Fibroblast of peridontal ligament (primary cell): Measurements from ENCODE around the gene ISYNA1.
A peak's percentile ranks its signal among the peaks of the same experiment; 100 is the strongest.

ENCODE experiments used
- DNase-seq: peaks from one replicate; pipeline ENCODE4 v3.0.0-alpha.2; 2010; ENCODE audit errors: extremely low read depth

The ISYNA1 gene

GRCh38 chr19:18392417-18392816 is 45.5 kb downstream of the ISYNA1 start:
- DNase-seq, result no peak

GRCh38 chr19:18391509-18392075 is 46.3 kb downstream of the ISYNA1 start:
- no peak for DNase-seq

DNA sequence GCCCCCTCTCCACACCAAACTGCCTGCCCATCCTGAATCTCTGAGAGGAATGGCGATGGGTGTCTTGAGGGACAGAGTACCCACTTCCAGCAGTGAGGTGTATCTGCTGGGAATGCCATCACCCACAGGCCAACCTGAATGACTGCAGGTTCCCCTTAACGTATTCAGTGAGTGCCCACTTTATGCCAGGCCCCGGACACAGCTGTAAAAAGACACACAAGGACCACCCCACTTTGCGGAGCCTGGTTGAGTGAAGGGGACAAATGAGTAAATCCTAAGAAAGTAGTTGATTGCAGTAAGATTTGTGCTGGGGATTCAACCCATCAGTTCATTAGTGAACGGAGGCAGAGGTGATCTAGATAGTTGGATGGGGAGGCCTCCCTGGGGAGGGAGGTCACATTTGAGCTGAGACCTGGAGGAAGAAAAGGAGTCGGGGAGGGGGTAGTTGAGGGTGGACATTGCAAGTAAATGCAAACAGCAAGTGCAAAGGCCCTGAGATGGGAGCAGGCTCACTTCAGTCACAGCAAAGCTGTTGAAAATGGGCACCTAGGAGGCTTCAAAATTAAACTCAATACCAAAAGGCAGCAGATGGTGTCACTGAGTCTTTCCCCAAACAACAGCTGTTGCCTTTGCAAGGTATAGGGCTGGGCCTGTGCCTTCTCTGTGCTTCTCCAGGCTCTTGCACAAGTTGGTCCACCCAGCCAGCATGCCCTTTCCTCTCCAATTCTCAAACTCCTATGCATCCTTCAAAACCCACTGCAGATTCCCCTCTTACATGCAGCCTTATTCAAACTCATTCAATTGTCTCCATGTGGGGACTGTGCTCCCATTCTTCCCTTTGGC is 47.6 kb downstream of the ISYNA1 start:
- DNase-seq, result no peak

- DNase-seq, result no peak
Observed at GRCh38 chr19:18389726-18390064, 48.2 kb downstream of the ISYNA1 start.

DNA sequence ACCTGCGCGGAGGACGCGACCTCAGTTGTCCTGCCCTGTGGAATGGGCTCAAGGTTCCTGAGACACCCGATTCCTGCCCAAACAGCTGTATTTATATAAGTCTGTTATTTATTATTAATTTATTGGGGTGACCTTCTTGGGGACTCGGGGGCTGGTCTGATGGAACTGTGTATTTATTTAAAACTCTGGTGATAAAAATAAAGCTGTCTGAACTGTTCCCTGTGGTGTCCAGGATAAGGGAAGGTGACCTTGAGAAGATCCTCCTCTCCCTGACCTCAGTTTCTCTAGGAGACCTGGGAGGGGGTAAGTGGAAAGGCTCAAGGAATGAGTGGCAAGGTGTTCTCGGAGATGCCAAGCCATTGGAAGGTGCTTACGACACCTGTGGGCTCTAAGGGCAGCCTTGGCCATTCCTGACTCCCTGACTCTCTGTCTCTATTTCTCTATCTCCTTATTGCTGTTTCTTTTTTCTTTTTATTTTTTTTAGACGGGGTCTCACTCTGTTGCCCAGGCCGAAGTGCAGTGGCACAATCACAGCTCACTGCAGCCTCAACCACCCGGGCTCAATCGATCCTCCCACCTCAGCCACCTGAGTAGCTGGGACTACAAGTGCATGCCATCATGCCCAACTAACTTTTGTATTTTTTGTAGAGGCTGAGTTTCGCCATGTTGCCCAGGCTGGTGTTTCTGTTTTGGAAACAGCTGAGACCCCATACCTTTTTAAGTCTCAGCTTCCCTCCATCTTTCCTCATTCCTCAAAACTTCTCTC is 48.8 kb downstream of the ISYNA1 start:
- DNase-seq, result no peak

DNA sequence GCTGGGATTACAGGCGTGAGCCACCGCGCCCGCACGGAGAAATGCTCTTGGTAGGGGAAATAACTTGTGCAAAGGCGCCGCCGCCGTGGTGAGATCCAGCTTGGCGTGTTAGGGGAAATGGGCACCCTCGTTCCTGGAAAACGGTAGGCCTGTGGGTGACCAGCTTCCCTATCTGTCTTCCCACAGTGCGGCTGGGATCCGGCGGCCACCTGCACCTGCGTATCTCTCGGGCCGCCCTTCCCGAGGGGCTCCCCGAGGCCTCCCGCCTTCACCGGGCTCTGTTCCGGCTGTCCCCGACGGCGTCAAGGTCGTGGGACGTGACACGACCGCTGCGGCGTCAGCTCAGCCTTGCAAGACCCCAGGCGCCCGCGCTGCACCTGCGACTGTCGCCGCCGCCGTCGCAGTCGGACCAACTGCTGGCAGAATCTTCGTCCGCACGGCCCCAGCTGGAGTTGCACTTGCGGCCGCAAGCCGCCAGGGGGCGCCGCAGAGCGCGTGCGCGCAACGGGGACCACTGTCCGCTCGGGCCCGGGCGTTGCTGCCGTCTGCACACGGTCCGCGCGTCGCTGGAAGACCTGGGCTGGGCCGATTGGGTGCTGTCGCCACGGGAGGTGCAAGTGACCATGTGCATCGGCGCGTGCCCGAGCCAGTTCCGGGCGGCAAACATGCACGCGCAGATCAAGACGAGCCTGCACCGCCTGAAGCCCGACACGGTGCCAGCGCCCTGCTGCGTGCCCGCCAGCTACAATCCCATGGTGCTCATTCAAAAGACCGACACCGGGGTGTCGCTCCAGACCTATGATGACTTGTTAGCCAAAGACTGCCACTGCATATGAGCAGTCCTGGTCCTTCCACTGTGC is 49.6 kb downstream of the ISYNA1 start:
- DNase-seq, result no peak

- peak; percentile 76 for DNase-seq
Observed at GRCh38 chr19:18386543-18387271, 51.2 kb downstream of the ISYNA1 start.

- DNase-seq, result peak; percentile 87
Observed at GRCh38 chr19:18385675-18386542, 52.0 kb downstream of the ISYNA1 start, which contains the start of gene GDF15. Gene GDF15, plus strand, starts transcription at chr19:18386158. Its CDS starts 32 bp downstream, at chr19:18386190.

- DNase-seq, result no peak
Observed at GRCh38 chr19:18385359-18385674, 52.6 kb downstream of the ISYNA1 start.

- no peak for DNase-seq
Observed at GRCh38 chr19:18384775-18385174, 53.2 kb downstream of the ISYNA1 start.
